Left forelimb (tissue), 1 donor: ENCODE data around the gene PDE6H.

Experiments used
- DNase-seq: peaks from one replicate; pipeline ENCODE4 v3.0.0-alpha.2; 2018; ENCODE audit warnings: low spot score

The PDE6H gene

GRCh38 chr12:14951851-14952250 is 21.0 kb upstream of the PDE6H start:
- DNase-seq = no peak

DNA sequence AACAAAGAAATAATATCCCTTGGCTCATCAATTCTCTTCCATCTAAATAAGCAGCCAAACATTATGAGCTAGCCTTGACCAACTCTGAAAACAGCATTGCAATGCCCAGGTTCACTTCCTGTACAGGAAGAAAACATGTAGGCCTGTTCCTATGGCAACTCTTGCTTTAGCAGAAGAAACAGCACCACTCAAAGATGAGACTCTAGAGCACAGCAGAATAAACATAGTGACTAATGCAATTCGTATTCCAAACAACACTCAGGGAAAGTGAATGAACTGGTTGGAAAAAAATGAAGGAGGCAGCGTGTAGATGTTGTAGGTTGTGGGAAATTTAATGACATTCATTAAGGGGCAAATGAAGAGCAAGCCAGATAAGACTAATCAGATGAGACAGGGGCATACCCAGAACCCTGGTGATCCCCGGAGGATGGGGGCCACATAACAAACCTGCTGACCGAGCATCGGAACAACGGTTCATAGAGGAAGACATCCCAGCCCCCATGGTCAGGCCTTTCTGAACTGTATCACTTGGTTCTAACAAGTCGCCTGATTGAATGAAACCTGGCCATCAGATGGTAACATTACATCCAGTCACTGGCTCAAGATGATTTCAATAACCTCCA is 20.4 kb upstream of the PDE6H start:
- DNase-seq = no peak

- DNase-seq = no peak
Measured at GRCh38 chr12:14953752-14954151, 19.1 kb upstream of the PDE6H start.

DNA sequence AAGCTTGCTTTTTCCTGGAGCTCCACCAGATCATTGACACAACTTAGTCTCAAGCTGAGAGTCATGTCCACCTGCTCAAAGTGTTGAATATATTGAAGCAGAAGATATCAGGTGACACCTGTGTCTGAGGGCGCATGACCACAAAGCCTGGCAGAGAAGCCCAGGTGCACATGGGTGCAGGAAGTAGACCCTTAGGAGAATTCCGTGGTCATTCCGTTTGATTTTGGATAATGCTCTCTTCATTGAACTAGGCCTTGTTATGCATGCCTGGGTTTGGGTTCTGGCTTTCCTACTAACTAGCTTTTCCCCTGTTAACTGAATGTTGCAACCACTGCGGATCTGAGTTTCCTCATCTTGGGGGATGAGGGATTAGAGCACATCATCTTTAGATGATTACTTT is 18.6 kb upstream of the PDE6H start:
- no peak for DNase-seq

DNA sequence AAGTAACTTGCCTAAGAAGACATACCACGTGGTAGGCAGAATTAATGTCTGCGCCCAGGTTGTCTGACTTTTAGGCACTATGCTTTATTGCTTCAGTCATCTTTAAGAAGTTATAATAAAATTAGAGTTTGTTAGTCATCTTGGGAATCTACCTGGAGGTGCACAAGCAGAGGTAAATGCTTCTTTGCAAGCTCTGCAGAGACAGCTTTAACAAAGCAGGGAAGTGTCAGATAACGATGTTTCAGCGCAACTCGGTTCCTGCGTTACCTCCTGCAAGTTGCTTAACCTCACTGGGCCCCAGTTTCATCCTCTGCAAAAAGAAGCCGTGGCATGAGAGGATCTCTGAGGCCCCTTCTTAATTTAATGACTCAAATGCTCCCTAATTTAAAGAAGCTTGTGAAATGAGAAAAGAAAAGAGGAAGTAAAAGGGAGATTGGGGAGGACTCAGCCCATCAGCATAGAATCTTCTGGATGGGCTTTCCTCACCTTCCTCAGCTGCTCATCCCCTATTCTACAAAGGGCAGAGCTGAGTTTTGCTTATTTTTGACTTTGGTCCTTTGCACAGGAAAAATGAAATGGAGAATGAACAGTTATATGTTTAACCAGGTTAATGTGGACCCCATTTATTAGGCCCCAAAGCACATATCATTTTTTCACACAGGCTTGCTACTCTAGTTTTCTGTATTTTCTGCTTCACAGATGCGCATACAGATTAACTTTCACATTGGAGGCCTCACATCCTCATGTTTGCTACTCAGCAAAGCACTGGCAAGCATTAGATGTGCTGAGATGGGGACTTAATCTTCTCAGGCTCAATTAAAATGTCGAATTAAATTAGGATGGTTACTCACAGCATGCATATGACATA is 16.6 kb upstream of the PDE6H start:
- DNase-seq = no peak

DNA sequence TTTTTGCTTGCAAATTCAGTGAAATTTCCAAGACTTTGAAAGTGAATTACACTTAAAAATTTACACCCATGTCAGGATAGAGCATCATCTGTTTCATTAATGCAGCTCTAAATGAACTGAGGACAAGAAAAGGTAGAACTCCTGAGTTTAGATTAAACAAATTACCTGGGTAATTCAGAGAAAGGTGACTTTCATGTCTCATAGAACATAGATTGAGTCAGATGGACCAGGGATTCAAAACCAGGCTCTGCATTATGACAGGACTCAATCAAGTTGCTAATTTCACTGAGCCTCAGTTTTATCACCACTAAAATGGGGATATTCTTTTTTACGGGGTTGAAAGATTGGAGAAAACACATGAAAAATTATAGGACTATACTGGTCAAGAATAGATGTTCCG is 15.9 kb upstream of the PDE6H start:
- no peak for DNase-seq

- DNase-seq = no peak
Measured at GRCh38 chr12:14957551-14958168, 15.2 kb upstream of the PDE6H start.

- no peak for DNase-seq
Measured at GRCh38 chr12:14958361-14959125, 14.3 kb upstream of the PDE6H start.

GRCh38 chr12:14959126-14959440 is 13.8 kb upstream of the PDE6H start:
- no peak for DNase-seq

DNA sequence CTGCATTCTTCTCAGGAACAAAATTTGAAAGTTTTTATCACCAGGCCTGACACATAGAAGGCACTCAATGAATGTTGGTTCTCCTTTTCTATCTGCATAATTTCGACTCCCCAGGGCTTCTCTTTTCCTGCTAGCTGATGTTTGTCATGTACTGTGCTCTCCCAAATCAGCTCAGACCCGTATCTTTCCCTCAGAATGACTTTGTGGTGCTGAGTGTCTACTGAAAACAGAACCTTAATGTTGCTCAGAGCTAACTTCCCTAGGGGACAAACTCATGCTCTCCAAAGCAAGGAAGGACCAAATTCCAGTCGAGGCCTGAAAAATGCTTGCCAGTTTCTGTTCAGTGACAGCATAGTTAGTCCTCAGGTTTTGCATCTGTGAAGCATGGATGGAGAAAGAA is 13.4 kb upstream of the PDE6H start:
- DNase-seq = no peak

DNA sequence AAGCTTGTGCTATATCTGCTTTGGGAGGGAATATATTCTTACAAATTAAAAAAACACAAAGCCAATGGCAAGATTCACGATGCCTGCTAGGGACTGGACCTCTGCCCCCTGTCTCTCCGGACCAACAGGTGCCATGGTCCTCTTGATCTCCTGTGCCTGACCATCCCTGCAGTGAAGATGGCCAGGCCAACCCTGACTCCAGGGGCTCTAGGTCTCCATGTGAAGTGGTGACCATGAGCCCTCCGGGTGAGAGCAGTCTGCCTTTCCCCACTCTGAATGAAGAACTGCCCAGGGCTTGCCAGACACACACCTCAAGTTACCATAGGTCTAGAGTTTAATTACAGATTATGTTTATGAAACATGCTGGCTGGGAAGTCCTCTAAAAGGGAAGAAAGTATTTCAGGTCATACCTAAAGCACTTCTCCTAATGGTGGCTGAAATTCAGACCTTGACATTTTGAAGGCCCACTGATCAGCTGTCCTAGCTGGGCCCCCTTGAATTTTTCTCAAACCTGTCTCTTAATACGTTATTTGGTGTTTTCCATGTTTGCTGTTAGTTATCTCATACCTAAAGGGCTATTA is 12.8 kb upstream of the PDE6H start:
- DNase-seq = no peak

DNA sequence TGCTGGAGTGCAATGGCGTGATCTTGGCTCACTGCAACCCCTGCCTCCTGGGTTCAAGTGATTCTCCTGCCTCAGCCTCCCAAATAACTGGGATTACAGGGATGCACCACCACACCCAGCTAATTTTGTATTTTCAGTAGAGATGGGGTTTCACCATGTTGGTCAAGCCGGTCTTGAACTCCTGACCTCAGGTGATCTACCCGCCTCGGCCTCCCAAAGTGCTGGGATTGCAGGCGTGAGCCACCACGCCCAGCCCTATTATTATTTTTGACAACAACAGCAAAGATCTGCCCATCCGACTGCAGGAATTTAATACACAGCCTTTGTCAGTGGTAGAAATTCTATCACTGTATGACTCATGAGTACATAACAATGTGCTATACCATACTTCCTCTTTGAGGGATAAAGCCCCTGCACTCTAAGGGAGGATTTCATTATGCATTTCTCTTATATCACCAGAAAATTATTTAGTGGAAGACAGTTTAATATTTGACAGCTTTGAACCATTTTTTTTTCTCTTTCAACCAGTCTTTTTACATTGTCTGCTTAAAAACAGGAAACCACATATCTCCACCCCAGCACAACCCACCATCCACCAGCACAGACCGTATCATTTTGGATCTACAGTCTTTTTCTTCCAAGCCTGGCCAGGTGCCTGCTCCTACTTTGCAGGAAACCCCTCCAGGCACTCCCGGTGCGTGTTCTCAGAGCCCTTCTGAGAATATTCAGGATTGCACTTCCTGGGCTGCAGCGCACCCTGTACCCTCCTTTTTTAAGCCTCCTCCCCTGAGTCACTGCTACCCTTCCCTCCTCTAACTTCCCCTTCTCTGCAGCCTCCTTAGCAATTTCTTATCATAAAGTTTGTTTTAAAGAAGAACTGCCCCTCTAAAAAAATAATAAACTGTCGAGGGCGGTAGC is 12.0 kb upstream of the PDE6H start:
- no peak for DNase-seq

GRCh38 chr12:14961466-14962152 is 11.2 kb upstream of the PDE6H start, which contains the start of gene ARHGDIB:
ARHGDIB (minus strand) TSS chr12:14961601; CDS start chr12:14950712, 10,889 bp downstream.
- DNase-seq = no peak

GRCh38 chr12:14962153-14962539 is 10.7 kb upstream of the PDE6H start:
- DNase-seq = no peak

DNA sequence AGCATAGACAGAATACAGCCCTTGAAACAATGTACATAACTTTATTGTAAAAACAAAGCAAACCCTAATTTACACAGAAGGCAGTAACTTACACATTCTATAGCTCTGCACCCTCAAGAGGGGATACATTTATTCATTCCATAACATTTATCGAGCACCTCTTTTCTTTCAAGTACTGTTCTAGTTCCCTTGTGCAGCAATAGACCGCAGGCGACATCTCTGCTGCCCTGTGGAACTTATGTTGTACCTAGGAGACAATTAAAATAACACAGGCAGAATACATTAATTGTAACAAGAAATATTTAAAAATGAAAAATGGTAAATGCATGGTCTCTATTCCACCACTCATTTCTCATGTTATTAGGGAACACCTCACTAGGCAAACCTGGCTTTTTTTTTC is 10.0 kb upstream of the PDE6H start:
- no peak for DNase-seq

- no peak for DNase-seq
Measured at GRCh38 chr12:14963520-14963919, 9.3 kb upstream of the PDE6H start.

GRCh38 chr12:14964406-14964805 is 8.4 kb upstream of the PDE6H start:
- no peak for DNase-seq

DNA sequence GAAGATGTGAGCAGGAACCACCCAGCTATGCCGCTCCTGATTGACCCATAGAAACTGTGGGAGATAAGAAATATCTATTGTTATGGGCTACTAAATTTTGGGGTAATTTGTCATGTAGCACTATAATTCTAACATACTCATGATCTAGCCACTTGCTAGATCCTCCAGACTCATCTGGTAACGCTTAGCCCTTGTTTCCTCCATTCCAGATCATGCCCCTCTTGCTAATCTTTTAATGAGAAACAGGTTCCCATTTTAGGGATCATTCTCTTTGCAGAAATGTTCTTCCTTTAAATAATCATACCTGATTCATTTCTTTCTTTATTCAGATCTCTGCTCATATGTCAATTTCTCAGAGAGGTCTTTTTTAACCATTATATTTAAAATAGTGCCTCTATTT is 7.6 kb upstream of the PDE6H start:
- DNase-seq = no peak

DNA sequence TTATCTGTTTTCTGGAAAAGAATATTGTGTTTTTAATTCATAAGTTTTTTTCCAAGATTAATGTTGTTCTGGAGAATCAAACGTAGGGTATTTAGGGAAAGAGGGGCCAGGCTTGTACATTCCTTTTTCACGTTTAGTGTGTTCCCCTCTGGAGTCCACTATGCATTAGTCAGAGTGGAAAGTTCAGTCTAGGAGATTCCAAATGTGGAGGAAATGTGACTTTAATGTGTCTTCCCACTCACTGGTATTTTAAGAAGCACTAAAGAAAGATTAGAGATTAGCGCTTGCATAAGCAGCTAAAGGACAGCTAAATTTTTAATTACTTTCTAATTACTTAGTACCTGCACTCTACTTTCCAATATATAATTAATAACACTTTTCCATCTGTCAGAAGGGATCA is 4.4 kb upstream of the PDE6H start:
- no peak for DNase-seq

DNA sequence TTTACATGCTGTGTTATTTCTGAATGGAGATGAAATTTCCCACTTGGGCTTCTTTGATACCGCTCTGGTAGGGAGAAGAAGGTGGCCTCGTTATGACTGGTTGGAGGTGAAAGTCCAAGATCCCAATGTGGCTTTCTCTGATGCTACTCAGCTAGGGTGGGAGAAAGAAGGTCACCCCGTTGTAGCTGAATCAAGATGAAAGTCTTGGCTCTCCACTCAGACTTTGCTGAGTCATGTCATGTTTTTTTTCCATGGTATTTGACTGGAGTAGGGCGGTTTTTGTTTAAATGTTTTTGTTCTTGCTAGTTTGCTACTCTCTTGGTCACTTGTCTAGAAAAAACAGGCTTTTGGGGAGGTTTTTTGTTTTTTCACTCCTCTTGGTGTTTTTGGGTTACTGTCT is 2.4 kb upstream of the PDE6H start:
- DNase-seq = no peak

DNA sequence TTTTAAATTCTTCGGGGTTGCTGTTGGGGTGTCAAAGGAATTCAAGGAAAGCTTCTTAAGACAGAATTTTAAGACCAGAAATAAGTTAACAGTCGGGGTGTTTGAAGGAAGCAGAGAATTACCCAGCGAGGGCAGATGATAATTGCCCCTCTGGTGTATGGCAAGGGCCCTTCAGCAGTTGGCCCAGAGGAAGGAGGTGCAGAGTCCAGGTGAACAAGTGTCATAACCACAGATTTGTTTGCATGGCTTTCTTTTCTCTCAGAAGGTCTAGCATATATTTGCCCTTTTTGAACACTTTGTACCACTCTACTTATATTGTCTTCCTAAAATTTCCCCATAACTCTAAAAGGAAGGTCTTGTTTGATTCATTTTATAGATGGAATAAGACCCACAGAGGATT is 1.8 kb downstream of the PDE6H start:
- DNase-seq = no peak
